ENCODE data around the gene CCL25. TPM values are rescaled to one million over a fixed set of nuclear protein-coding genes. Genes with fewer than 3 reads are reported as not detected.
A peak's percentile ranks its signal among the peaks of the same experiment; 100 is the strongest.

Gene CCL25
- total and polyA plus RNA-seq, 9 of the 15 experiments (the other 6 are each of a cell fraction or from before 2014, with no cell fraction given), result 0.15 TPM; not detected in 8

- TF ChIP-seq, protein P1, sequence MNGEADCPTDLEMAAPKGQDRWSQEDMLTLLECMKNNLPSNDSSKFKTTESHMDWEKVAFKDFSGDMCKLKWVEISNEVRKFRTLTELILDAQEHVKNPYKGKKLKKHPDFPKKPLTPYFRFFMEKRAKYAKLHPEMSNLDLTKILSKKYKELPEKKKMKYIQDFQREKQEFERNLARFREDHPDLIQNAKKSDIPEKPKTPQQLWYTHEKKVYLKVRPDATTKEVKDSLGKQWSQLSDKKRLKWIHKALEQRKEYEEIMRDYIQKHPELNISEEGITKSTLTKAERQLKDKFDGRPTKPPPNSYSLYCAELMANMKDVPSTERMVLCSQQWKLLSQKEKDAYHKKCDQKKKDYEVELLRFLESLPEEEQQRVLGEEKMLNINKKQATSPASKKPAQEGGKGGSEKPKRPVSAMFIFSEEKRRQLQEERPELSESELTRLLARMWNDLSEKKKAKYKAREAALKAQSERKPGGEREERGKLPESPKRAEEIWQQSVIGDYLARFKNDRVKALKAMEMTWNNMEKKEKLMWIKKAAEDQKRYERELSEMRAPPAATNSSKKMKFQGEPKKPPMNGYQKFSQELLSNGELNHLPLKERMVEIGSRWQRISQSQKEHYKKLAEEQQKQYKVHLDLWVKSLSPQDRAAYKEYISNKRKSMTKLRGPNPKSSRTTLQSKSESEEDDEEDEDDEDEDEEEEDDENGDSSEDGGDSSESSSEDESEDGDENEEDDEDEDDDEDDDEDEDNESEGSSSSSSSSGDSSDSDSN (IDR thresholded peaks at IDR 0.05; ENCODE audit: borderline replicate concordance in 1 of 2, low read depth in 2 of 2, low read length in 2 of 2), result no peak
- TF ChIP-seq SNRNP70 (optimal IDR thresholded peaks at IDR 0.05; ENCODE audit: low read depth, low read length), result no peak
- TF ChIP-seq RBM14 (IDR thresholded peaks at IDR 0.05; ENCODE audit: borderline replicate concordance, insufficient read depth, low read depth, low read length), result no peak
- no peak for TF ChIP-seq DMBX1 (CRISPR knock-in tag; IDR thresholded peaks at IDR 0.05; ENCODE audit: borderline replicate concordance)
- no peak for TF ChIP-seq ATF1 (CRISPR knock-in tag; IDR thresholded peaks at IDR 0.05)
- TF ChIP-seq ATF1 (tag; IDR thresholded peaks at IDR 0.05), result no peak
- no peak for TF ChIP-seq GTF2F1 (IDR thresholded peaks at IDR 0.05; ENCODE audit: low read depth, low read length)
- TF ChIP-seq DNMT1 (IDR thresholded peaks at IDR 0.05), result no peak
- peak; percentile 67; the same call in 1 of the 2 replicates for TF ChIP-seq HDAC2 (IDR thresholded peaks at IDR 0.05)
- TF ChIP-seq ZNF589 (CRISPR knock-in tag; IDR thresholded peaks at IDR 0.05; ENCODE audit: low read depth), result no peak
- TF ChIP-seq NONO (IDR thresholded peaks at IDR 0.05; ENCODE audit: low read depth in 2 of 2, low read length in 1 of 2), result no peak
- no peak for TF ChIP-seq ZNF174 (CRISPR knock-in tag; IDR thresholded peaks at IDR 0.05)
- TF ChIP-seq, protein P2, sequence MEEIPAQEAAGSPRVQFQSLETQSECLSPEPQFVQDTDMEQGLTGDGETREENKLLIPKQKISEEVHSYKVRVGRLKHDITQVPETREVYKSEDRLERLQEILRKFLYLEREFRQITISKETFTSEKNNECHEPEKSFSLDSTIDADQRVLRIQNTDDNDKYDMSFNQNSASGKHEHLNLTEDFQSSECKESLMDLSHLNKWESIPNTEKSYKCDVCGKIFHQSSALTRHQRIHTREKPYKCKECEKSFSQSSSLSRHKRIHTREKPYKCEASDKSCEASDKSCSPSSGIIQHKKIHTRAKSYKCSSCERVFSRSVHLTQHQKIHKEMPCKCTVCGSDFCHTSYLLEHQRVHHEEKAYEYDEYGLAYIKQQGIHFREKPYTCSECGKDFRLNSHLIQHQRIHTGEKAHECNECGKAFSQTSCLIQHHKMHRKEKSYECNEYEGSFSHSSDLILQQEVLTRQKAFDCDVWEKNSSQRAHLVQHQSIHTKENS (CRISPR knock-in tag; IDR thresholded peaks at IDR 0.05), result no peak
- no peak for TF ChIP-seq ZNF778 (CRISPR knock-in tag; IDR thresholded peaks at IDR 0.05)
- TF ChIP-seq ZNF263 (CRISPR knock-in tag; IDR thresholded peaks at IDR 0.05; ENCODE audit: borderline replicate concordance), result no peak
- no peak for TF ChIP-seq ATF2 (CRISPR knock-in tag; IDR thresholded peaks at IDR 0.05)
- no peak for TF ChIP-seq ILF3 (IDR thresholded peaks at IDR 0.05; ENCODE audit: borderline replicate concordance)
- no peak for TF ChIP-seq NCOA1 (IDR thresholded peaks at IDR 0.05; ENCODE audit: low read depth)
- no peak for TF ChIP-seq CHD4 (IDR thresholded peaks at IDR 0.05; ENCODE audit: insufficient read depth, insufficient replicate concordance, low read depth, low read length, poor library complexity, severe bottlenecking)
- TF ChIP-seq SMARCA4 (IDR thresholded peaks at IDR 0.05), result no peak
- TF ChIP-seq MTA3 (IDR thresholded peaks at IDR 0.05; ENCODE audit: borderline replicate concordance), result no peak
- TF ChIP-seq, protein P3, sequence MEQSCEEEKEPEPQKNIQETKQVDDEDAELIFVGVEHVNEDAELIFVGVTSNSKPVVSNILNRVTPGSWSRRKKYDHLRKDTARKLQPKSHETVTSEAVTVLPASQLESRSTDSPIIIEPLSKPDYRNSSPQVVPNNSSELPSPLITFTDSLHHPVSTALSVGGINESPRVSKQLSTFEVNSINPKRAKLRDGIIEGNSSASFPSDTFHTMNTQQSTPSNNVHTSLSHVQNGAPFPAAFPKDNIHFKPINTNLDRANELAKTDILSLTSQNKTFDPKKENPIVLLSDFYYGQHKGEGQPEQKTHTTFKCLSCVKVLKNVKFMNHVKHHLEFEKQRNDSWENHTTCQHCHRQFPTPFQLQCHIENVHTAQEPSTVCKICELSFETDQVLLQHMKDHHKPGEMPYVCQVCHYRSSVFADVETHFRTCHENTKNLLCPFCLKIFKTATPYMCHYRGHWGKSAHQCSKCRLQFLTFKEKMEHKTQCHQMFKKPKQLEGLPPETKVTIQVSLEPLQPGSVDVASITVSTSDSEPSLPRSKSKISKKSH (CRISPR knock-in tag; IDR thresholded peaks at IDR 0.05), result no peak
- TF ChIP-seq HNRNPK (IDR thresholded peaks at IDR 0.05; ENCODE audit: low read depth, low read length, poor library complexity, severe bottlenecking), result no peak
- TF ChIP-seq, protein P4, sequence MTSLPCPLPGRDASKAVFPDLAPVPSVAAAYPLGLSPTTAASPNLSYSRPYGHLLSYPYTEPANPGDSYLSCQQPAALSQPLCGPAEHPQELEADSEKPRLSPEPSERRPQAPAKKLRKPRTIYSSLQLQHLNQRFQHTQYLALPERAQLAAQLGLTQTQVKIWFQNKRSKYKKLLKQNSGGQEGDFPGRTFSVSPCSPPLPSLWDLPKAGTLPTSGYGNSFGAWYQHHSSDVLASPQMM (CRISPR knock-in tag; IDR thresholded peaks at IDR 0.05), result no peak
Observed at GRCh38 chr19:8096071-8096470, 43.5 kb downstream of the CCL25 start (continued).
